Occipital lobe (tissue), 3 donors: ENCODE measurements around the gene TSGA10. TPM values are rescaled to one million over a fixed set of nuclear protein-coding genes. Genes with fewer than 3 reads are reported as not detected.

Experiments
- DNase-seq: peaks from one replicate; lab custom pipeline; 2025; lab: John Stamatoyannopoulos, UW
- small RNA-seq: library from RNA; depleted of rRNA; stranded (forward); fragments of <200 nt; gene quantifications from one replicate; pipeline ENCODE3, GENCODE V24; 2014
- total RNA-seq: library from RNA; depleted of rRNA; stranded (reverse); fragments of >200 nt; gene quantifications from one replicate; pipeline ENCODE4 v1.2.3, GENCODE V29; 2014

Gene TSGA10
- total RNA-seq, 1 donor from 2014 or later = 21.1 TPM

GRCh38 chr2:98947554-98947953, 207.2 kb downstream of the TSGA10 start:
- no peak for DNase-seq

Small RNA genes lying within 50 kb of the gene (small RNA-seq; reads per million reads assigned to genes)
- not detected for gene AC092587.1

Other genes with a start within 250 kb of the TSGA10 start
- gene CRACDL, start 218.7 kb downstream of the TSGA10 start, total RNA-seq = 2.3 TPM
- gene C2orf15, start 13.2 kb downstream of the TSGA10 start, total RNA-seq = 3.7 TPM
- 11.5 TPM for gene LIPT1, start within 50 bp of the TSGA10 start, total RNA-seq
- 20.0 TPM for gene MITD1, start 26.1 kb upstream of the TSGA10 start, total RNA-seq
- gene MRPL30, start 26.2 kb upstream of the TSGA10 start, total RNA-seq = 77.8 TPM
- gene LYG2, start 100.7 kb upstream of the TSGA10 start, total RNA-seq = not detected
- 0.47 TPM for gene LYG1, start 146.3 kb upstream of the TSGA10 start, total RNA-seq
- gene TXNDC9, start 181.4 kb upstream of the TSGA10 start, total RNA-seq = 55.1 TPM
- 16.2 TPM for gene EIF5B, start 182.4 kb upstream of the TSGA10 start, total RNA-seq